Loucy (cell line): Measurements from ENCODE around the gene DOCK8.

Experiments used
- EZH2phosphoT487 ChIP-seq: fragments of 200-600 bp; IDR thresholded peaks from 2 replicates; pipeline ENCODE4 v1.6.1; 2018; ENCODE audit warnings: antibody characterized with exemption, mild to moderate bottlenecking, moderate library complexity, borderline replicate concordance
- TF ChIP-seq, protein P1 (sequence below): fragments of 200-600 bp; sonication (generic); conservative IDR thresholded peaks from 2 replicates; pipeline ENCODE4 v1.5.1; 2014; ENCODE audit warnings: mild to moderate bottlenecking, antibody characterized with exemption, low read length

DNA sequence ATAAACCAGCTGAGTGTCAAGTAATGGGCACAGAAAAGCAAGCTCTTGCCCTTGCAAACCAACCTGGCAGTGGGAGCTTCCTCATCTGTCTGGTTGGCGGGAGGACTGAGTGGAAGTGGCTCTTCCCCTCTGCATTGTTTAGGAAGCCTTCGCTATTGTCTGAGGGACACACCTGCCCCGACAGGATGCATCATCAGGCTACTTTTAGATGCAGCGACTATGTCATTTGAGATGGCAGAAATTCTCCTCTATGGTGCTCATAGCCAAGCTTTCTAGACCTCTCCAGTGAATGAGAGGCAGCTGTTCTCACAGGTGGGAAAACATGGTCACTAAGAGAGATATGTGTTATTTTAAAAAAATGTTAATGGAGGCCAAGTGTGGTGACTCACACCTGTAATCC, 104.0 kb downstream of the DOCK8 start:
- TF ChIP-seq, protein P1, sequence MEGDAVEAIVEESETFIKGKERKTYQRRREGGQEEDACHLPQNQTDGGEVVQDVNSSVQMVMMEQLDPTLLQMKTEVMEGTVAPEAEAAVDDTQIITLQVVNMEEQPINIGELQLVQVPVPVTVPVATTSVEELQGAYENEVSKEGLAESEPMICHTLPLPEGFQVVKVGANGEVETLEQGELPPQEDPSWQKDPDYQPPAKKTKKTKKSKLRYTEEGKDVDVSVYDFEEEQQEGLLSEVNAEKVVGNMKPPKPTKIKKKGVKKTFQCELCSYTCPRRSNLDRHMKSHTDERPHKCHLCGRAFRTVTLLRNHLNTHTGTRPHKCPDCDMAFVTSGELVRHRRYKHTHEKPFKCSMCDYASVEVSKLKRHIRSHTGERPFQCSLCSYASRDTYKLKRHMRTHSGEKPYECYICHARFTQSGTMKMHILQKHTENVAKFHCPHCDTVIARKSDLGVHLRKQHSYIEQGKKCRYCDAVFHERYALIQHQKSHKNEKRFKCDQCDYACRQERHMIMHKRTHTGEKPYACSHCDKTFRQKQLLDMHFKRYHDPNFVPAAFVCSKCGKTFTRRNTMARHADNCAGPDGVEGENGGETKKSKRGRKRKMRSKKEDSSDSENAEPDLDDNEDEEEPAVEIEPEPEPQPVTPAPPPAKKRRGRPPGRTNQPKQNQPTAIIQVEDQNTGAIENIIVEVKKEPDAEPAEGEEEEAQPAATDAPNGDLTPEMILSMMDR: no peak
- TF ChIP-seq EZH2phosphoT487: no peak
